ENCODE measurements around the gene PRM2.

The PRM2 gene

GRCh38 chr16:11225677-11226549, 50.4 kb downstream of the PRM2 start:
- DNase-seq (ENCODE audit: low spot score) = no peak
